ENCODE results near the gene GGT1. TPM values are rescaled to one million over a fixed set of nuclear protein-coding genes. Genes with fewer than 3 reads are reported as not detected.

Gene GGT1
- total RNA-seq, 1 donor from 2014 or later, result 7.7 TPM

- H3K27me3 Mint-ChIP-seq (ENCODE audit: insufficient read depth, low read depth), result peaks cover 2% of the 10 kb centered on the region
- Histone ChIP-seq H3K27ac (peak within 1 kb of the TSS; percentile 69), H3K4me3 (peak within 1 kb of the TSS; percentile 78), H4K20me1 (ENCODE audit: low read depth) (peaks cover 64% of the 10 kb centered on the region), H3K79me2 (ENCODE audit: low read depth) (peaks cover 92% of the 10 kb centered on the region), H3K9ac (peak within 1 kb of the TSS; percentile 95), H2AFZ (replicated peaks) (peak within 1 kb of the TSS; percentile 91), H3K27me3 (no peaks in the 10 kb centered on the region), H3F3A (ENCODE audit: low read depth) (peaks cover 10% of the 10 kb centered on the region), H3K36me3 (peaks cover 4% of the 10 kb centered on the region), H3K4me1 (peaks cover 18% of the 10 kb centered on the region), H3K9me3 (ENCODE audit: low read depth) (no peaks in the 10 kb centered on the region), H3K4me2 (peak within 1 kb of the TSS; percentile 99)
- H3K36me3 Mint-ChIP-seq, result peaks cover 8% of the 10 kb centered on the region
- peak within 1 kb of the TSS; percentile 98 for H3K27ac Mint-ChIP-seq
- peaks cover 2% of the 10 kb centered on the region for H3K9me3 Mint-ChIP-seq
- H3K4me1 Mint-ChIP-seq, result peaks cover 36% of the 10 kb centered on the region
- H3K4me3 Mint-ChIP-seq, result peak within 1 kb of the TSS; percentile 98
- TF ChIP-seq CTCF (IDR thresholded peaks at IDR 0.05) (peak; percentile 8), EZH2 (IDR thresholded peaks at IDR 0.05) (no peak), EZH2phosphoT487 (IDR thresholded peaks at IDR 0.05) (no peak)
- DNase-seq (ENCODE audit: low spot score), result peak; percentile 99
Observed at GRCh38 chr22:24555165-24556039, 47.6 kb upstream of the GGT1 start, which contains the start of gene SNRPD3. TSS of gene SNRPD3 (plus strand) at chr22:24555999. CDS start at chr22:24557675, 1,676 bp downstream.

GRCh38 chr22:24559471-24559870, 43.5 kb upstream of the GGT1 start:
- Histone ChIP-seq H4K20me1 (ENCODE audit: low read depth) (peaks cover 72% of the 10 kb centered on the region), H3K9me3 (ENCODE audit: low read depth) (no peaks in the 10 kb centered on the region), H3K4me3 (no peak overlapping the region), H3K9ac (no peak overlapping the region), H3K4me1 (peaks cover 9% of the 10 kb centered on the region), H3K36me3 (peaks cover 4% of the 10 kb centered on the region), H3K79me2 (ENCODE audit: low read depth) (peaks cover 92% of the 10 kb centered on the region), H3F3A (ENCODE audit: low read depth) (peaks cover 10% of the 10 kb centered on the region), H3K27me3 (no peaks in the 10 kb centered on the region), H3K4me2 (no peak overlapping the region), H2AFZ (replicated peaks) (no peak overlapping the region), H3K27ac (no peak overlapping the region)
- TF ChIP-seq CTCF (IDR thresholded peaks at IDR 0.05), result no peak
- TF ChIP-seq EZH2phosphoT487 (IDR thresholded peaks at IDR 0.05), result no peak
- TF ChIP-seq EZH2 (IDR thresholded peaks at IDR 0.05), result no peak
- no peak overlapping the region for H3K27ac Mint-ChIP-seq
- no peak for DNase-seq (ENCODE audit: low spot score)
- peaks cover 14% of the 10 kb centered on the region for H3K36me3 Mint-ChIP-seq
- H3K27me3 Mint-ChIP-seq (ENCODE audit: insufficient read depth, low read depth), result no peaks in the 10 kb centered on the region
- no peak overlapping the region for H3K4me3 Mint-ChIP-seq
- H3K4me1 Mint-ChIP-seq, result peaks cover 17% of the 10 kb centered on the region
- peaks cover 2% of the 10 kb centered on the region for H3K9me3 Mint-ChIP-seq

GRCh38 chr22:24563246-24563645, 39.7 kb upstream of the GGT1 start:
- H2AFZ ChIP-seq (replicated peaks), result no peak overlapping the region
- Mint-ChIP-seq H3K27ac (no peak overlapping the region), H3K27me3 (ENCODE audit: insufficient read depth, low read depth) (no peaks in the 10 kb centered on the region), H3K36me3 (peaks cover 12% of the 10 kb centered on the region), H3K4me3 (no peak overlapping the region), H3K9me3 (no peaks in the 10 kb centered on the region), H3K4me1 (no peaks in the 10 kb centered on the region)
- no peaks in the 10 kb centered on the region for H3K9me3 ChIP-seq (ENCODE audit: low read depth)
- no peaks in the 10 kb centered on the region for H3K4me1 ChIP-seq
- H3K4me2 ChIP-seq, result no peak overlapping the region
- no peak overlapping the region for H3K4me3 ChIP-seq
- no peak overlapping the region for H3K9ac ChIP-seq
- H4K20me1 ChIP-seq (ENCODE audit: low read depth), result peaks cover 83% of the 10 kb centered on the region
- peaks cover 8% of the 10 kb centered on the region for H3F3A ChIP-seq (ENCODE audit: low read depth)
- no peak for DNase-seq (ENCODE audit: low spot score)
- no peak overlapping the region for H3K27ac ChIP-seq
- H3K36me3 ChIP-seq, result no peaks in the 10 kb centered on the region
- peaks cover 96% of the 10 kb centered on the region for H3K79me2 ChIP-seq (ENCODE audit: low read depth)
- TF ChIP-seq EZH2 (IDR thresholded peaks at IDR 0.05) (no peak), CTCF (IDR thresholded peaks at IDR 0.05) (no peak), EZH2phosphoT487 (IDR thresholded peaks at IDR 0.05) (no peak)
- H3K27me3 ChIP-seq, result no peaks in the 10 kb centered on the region
